HEK293T (cell line): ENCODE measurements around the gene GPR141.

Experiments used
- CTBP1 ChIP-seq: fragments of 450-650 bp; IDR thresholded peaks from 2 replicates; pipeline ENCODE4 v1.6.1; 2016; ENCODE audit warnings: borderline replicate concordance
- FOXK2 ChIP-seq: fragments of 450-650 bp; IDR thresholded peaks from 2 replicates; pipeline ENCODE4 v1.6.1; 2016; ENCODE audit warnings: mild to moderate bottlenecking
- FOXM1 ChIP-seq: fragments of 450-650 bp; IDR thresholded peaks from 2 replicates; pipeline ENCODE4 v1.6.1; 2017; ENCODE audit warnings: mild to moderate bottlenecking, borderline replicate concordance
- LEF1 ChIP-seq: fragments of 450-650 bp; IDR thresholded peaks from 2 replicates; pipeline ENCODE4 v1.6.1; 2017; ENCODE audit warnings: mild to moderate bottlenecking, borderline replicate concordance
- NFRKB ChIP-seq: fragments of 450-650 bp; IDR thresholded peaks from 2 replicates; pipeline ENCODE4 v1.6.1; 2016; ENCODE audit warnings: mild to moderate bottlenecking, moderate library complexity
- SP1 ChIP-seq: fragments of 450-650 bp; IDR thresholded peaks from 2 replicates; pipeline ENCODE4 v1.6.1; 2017

- TF ChIP-seq LEF1 (no peak), FOXK2 (no peak), SP1 (no peak), FOXM1 (no peak), NFRKB (no peak), CTBP1 (no peak)
Measured at GRCh38 chr7:37757563-37757962, 74.0 kb downstream of the GPR141 start.
